TTC549 (cell line): Measurements from ENCODE around the gene PTPRS.
"Not testable (repeated sequence)": the region's sequence is repeated elsewhere in the genome, so short reads cannot be mapped to it uniquely, and the experiment has no call there.

Experiments
- FAIRE-seq: peaks from 2 replicates; lab custom pipeline; 2012; peaks lifted over from hg19 to GRCh38; lab: Jason Lieb, UNC

Gene PTPRS

DNA sequence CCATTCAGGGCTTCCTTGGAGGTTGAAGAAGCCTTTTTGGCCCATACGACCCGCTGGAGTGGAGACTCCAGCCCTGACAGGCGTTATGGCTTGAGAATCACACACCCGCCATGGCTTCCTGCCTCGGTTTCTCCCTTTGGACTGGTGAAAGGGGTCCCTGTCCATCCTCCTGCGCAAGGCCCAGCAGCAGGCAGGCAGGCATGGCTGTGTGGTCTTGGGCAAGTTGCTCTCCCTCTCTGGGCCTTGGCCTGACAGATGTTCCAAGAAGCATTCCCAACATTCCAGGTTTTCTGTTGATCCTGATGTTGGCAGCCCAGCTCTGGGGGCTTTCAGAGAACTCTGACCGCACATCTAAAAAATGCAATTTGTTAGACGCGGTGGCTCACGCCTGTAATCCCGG lies 8.1 kb downstream of the PTPRS start:
- FAIRE-seq, result no peak

DNA sequence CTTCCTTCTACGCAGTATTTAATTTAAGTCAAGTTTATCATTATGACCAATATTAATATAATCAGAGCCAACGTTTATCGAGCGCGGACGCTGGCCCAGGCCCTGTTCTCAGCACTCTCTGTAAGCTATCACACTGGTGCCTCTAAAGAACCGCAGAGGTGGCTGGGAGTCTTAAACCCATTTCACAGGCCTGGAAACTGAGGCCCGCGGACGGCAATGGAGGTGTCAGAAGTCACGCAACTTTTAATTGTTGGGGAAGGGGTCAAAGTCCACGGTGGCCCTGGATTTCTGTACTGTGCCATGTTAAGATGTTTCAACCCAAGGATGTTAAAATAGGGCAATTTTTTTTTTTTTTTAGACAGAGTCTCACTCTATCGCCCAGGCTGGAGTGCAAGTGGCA lies 8.8 kb downstream of the PTPRS start:
- no peak for FAIRE-seq

DNA sequence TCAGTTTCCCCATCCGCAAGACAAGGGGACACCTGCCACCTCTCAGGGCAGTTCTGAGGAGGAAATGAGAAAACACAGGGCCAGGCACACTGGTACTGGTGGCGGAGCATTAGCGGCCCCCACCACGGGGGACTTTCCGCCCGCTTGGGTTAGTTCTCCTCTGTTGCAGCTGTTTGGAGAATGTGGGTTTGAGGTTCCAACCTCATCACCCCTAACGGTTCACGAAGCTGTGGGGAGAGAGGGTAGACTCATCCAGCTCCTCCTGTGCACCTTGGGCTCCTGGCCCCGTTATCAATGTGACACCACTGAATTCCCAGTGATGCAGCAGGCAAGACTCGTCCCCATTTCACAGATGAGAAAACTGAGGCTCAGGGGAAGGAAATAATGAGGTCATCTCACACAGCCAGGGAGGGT lies 10.3 kb downstream of the PTPRS start:
- FAIRE-seq, result no peak

DNA sequence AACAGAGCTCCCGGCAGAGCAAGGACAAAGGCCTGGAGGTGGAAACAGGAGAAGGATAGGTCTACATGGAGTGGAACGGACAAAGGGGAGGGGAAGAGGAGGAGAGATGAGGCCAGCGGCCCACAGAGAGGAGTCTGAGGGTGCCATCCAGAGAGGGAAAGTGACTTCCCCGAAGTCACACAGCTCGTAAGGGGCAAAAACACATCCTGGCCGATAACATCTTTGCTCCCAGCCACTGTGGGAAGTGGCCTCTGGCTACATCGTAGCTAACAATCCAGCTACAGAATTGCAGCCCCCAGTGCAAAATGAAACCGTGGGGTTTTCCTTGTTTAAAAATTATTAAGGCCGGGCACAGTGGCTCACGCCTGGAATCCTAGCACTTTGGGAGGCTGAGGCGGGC lies 11.5 kb downstream of the PTPRS start:
- no peak for FAIRE-seq

DNA sequence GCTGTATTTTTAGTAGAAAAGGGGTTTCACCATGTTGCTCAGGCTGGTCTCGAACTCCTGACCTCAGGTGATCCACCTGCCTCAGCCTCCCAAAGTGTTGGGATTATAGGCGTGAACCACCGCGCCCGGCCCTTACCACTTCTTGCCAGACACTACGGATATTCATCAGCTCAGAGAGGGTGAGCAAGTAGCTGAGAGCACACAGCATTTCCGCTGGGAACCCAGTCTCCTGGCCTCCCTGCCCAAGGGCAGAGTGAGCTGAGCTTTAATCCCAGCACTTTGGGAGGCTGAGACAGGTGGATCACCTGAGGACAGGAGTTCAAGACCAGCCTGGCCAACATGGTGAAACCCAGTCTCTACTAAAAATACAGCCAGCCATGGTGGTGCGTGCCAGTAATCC lies 12.2 kb downstream of the PTPRS start:
- not testable (repeated sequence) for FAIRE-seq

DNA sequence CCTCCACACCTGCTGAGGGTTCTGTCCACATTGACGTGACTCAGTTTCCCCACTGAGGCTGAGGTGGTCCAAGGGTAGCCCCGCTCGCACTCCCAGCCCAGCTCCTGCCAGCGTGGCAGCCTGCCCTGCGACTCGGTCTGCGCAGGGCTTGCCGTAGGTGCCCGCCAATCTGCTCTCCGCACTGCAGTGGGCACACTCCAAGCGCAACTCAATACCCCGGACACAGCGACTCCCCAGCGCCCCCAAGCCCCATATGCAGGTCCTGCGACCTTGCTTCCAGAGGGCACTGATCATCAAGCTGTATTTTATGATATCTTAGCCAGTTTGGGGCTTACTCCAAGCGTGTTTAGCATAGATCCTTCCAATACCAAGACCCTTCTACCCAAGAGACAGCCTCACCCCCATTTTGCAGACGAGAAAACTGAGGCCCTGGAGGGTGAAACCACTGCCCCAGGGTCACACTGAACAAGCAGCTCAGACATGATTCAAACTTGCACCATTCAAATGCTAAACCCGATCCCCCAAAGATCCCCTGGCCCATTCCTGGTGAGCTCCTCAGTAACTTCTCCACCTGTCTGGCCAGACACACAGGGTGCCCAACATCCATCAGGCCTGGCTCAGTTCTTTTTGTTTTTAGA lies 13.5 kb downstream of the PTPRS start:
- no peak for FAIRE-seq

DNA sequence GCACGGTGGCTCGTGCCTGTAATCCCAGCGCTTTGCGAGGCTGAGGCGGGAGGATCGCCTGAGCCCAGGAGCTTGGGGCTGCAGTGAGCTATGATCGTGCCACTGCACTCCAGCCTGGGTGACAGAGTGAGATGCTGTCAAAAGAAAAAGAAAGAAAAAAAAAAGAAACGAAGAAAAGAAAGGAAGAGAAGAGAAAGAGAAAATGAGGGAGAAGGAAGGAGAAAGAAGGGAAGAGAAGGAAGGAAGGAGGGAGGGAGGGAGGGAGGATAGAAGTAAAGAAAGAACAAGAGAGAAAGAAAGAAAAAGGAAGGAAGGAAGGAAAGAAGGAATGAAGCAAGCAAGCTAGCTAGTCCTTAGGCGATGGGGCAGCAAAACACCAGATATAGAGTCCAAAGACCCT lies 14.1 kb downstream of the PTPRS start:
- no peak for FAIRE-seq

DNA sequence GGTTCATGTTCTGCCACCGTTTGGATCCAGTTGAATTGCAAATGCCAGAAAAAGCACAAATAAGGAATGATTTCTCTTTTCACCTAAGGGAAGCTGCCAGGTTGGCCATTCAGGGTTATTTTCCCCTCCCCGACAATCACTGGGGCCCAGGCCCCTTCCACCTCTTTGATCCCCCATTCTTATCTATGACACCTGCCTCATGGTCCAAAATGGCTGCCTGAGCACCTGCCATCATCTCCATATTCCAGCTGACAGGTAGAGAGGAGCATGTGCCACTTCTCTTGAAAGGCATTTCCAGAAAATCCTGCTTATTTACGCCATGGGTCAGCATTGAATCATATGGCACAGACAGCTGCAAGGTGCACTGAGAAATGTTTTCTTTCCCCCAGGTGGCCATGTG lies 15.7 kb downstream of the PTPRS start:
- no peak for FAIRE-seq

DNA sequence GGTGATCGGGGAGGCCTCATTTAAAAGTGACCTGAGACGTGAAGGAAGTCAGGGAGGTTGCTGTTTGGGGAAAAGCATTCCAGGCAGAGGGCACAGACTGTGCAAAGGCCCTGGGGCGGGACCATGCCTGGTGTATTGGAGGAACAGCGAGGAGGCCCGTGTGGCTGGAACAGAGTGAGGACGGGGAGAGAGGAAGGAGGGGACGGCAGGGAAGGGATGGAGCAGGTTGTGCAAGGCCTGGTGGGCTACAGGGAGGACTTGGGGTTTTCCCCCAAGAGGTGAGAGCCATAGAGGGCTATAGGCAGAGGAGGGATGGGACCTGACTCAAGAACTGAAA lies 17.2 kb downstream of the PTPRS start:
- no peak for FAIRE-seq

DNA sequence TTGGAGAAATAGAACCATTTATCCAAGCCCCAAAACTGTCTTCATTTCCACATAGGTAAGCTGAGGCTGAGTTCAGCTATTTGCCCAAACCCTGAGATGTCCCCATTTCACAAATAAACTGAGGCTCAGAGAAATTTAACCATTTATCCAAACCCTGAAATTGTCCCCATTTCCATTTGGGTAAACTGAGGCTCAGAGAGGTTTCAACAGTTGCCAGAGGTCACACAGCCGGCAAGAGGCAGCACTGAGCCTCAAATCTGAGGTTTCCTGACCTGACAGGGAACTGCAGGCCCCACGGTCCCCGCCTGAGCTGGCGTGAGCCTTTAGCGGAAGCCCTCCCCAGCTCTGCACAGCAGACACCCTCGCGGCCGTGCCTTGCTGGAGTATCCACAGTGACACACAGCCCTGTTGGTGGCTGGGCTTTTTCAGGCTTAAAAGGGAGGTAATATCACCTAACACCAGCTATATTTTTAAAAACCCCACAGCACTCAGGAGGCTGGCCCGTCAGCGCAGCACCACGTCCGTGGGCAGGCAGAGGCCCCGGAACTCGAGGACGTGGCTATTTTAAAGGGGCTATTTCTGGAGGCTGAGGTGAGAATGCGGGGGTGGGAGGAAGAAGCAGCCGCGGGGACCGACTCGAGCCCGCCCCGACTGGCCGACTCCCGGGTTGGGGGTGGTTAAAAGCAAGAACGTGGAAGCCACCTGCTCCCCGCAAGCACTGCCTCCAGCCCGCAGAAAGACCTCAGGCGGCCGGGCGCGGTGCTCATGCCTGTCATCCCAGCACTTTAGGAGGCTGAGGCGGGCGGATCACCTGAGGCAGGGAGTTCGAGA lies 18.5 kb downstream of the PTPRS start:
- no peak for FAIRE-seq

DNA sequence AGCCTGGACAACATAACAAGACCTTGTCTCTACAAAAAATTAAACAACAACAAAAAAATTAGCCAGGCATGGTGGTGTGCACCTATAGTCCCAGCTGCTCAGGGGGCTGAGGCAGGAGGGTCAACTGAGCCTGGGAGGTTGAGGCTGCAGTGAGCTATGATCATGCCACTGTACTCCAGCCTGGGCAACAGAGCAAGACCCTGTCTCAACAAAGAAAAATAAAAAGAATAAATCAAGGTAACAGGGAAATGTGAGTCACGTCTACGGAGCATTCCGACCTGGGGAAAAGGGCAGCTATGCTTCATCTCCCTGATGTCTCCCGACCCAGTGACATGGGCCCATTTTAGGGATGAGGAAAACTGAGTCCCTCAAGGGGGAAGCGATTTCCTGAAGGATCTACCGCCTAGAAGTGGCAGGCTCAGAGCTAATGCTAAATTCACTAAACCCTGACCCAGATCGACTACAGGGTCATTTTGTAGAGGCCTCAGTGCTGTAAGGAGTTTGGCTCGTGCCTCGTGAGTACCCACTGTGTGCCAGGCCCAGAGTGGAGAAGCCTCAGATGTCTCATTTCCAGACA lies 19.5 kb downstream of the PTPRS start:
- no peak for FAIRE-seq

DNA sequence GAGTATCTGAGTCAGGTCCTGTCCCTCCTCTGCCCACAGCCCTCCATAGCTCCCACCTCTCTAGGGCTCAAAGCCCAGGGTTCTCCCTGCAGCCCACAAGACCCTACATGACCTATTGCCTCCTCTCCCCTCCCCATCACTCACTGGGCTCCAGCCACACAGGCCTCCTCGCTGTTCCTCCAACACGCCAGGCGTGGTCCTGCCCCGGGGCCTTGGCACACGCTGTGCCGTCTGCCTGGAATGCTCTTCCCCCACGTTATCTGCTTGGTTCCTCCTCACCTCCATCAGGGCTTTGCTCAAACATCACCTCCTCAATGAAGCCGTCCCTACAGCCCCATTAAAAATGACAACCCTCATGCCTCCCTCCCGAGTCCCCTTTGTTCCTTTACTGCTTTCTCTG lies 21.1 kb downstream of the PTPRS start:
- FAIRE-seq, result no peak

DNA sequence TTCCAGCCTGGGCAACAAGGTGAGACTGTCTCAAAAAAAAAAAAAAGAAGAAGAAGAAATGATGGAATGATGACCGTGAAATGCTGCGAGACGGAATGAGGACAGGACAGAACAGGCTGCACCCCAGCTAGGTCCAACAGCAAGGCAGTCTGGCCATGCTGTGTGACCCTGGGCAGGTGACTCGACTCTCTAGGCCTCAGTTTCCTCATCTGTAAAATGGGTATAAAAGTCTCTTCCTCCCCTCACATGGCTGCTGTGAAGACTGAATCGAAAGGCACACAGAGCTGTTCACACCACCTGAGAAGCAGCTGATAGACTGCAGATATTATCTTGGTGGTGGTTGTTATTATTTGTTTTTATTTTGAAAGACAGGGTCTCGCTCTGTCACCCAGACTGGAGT lies 22.3 kb downstream of the PTPRS start:
- FAIRE-seq, result no peak

DNA sequence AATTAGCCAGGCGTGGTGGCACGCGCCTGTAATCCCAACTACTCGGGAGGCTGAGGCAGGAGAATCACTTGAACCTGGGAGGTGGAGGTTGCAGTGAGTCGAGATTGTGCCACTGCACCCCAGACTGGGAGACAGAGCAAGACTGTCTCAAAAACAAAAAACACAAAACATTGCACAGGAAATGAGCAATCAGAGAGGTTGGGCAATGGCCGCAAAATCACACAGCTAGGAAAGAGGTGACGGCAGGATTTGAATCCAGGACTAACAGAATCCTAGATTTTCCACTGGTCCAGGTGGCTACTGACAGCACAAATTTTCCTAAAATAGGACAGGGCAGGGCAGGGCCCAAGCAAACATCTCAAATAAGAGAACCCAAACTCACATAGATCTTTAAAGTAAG lies 23.3 kb downstream of the PTPRS start:
- FAIRE-seq, result no peak

DNA sequence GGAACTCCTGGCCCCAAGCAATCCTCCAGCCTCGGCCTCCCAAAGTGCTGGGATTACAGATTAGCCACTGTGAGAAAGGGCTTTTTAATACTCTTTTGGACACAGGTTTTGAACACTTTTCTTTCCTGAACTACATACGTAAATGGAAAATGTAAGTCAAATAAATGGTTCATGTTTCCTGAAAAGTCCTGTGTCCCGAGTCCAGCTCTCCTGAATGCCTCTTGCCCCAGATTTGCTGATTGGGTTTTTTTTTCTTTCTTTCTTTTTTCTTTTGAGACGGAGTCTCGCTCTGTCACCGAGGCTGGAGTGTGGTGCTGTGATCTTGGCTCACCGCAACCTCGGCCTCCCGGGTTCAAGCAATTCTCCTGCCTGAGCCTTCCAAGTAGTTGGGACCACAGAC lies 24.5 kb downstream of the PTPRS start:
- no peak for FAIRE-seq

DNA sequence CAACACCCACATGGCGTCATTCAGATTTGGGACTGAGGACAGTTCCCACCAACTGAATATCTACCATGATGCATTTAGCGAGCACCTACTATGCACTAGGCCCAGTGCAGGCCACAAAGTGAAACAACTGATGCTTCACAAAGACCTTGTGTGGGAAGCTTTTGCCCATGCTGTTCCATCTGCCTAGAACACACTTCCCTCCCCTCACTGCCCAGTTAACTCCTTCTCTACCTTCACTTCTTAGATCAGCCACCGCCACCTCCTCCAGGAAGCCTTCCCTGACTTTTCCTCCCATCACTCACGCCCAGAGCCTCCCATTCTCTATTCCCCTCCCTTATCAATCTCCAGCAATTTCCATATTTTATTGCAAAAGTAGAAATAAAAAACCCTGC lies 25.7 kb downstream of the PTPRS start:
- no peak for FAIRE-seq

DNA sequence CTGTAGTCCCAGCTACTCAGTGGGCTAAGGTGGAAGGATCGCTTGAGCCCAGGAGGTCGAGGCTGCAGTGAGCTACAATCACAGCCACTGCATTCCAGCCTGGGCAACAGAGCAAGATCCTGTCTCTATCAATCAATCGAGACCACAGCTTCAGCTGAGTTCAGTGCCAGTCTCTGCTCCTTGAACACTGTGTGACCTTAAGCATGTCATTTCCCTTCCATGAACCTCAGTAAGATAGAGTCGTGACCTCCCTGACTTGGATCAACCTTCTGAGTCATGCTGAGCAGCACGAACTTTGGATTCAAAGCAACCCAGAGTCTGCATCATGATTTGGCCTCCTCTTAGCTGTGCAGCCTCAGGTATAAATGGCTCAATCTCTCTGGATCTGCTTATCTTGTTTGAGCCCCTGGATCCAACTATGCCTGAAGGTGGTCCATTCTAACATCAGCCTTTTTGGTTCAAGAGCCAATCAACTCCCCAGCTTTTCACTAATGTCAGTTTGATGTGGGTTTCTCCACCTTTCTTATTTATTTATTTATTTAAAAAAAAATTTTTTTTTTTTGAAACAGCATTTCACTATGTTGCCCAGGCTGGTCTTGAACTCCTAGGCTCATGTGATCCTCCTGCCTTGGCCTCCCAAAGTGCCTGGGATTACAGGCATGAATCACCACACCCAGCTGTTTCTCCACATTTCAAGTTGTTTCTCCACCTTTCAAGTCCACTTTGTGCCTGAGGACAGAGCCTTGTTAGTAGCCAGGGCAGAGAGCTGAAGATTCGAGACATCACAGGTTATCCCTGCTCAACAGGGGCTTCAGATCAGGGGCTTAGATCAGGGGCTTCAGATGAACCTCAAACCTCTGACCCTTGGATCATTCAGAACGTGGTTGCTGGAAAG lies 26.4 kb downstream of the PTPRS start:
- FAIRE-seq, result no peak

DNA sequence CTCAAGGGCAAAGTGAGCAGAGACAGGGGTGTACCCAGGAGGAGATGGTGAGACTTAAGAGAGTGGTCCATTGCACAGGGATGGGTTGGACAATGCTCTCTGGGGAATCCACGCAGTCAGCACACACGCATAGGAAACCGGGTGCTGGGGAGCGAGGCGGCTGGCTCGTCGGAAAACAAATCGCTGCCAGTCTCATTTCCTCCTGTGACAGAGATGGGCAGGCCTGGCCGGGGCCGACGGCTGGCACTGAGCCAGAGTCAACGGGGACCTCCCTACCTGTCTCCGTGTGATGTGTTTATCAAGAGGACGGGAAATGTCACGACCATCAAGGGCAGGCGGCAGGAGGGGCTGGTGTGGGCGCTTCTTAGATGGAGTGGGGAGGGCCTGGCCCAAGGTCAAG lies 27.3 kb downstream of the PTPRS start:
- no peak for FAIRE-seq

DNA sequence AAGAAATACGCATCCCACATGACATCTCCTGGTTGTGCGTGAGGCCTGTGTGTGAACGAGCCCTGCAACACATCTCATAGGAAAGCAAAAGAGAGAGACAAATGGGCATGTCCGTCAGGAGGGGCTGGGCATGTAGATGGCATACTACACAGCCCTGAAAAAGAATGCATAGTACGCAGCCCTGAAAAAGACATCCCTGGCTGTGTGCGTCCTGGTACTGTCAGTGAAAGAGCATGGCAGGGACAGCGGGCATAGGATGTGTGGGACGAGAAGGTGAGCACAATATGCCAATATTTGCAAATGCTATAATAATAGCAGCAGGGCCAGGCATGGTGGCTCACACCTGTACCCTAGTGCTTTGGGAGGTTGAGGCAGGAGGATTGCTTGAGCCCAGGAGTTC lies 28.6 kb downstream of the PTPRS start:
- FAIRE-seq, result no peak

DNA sequence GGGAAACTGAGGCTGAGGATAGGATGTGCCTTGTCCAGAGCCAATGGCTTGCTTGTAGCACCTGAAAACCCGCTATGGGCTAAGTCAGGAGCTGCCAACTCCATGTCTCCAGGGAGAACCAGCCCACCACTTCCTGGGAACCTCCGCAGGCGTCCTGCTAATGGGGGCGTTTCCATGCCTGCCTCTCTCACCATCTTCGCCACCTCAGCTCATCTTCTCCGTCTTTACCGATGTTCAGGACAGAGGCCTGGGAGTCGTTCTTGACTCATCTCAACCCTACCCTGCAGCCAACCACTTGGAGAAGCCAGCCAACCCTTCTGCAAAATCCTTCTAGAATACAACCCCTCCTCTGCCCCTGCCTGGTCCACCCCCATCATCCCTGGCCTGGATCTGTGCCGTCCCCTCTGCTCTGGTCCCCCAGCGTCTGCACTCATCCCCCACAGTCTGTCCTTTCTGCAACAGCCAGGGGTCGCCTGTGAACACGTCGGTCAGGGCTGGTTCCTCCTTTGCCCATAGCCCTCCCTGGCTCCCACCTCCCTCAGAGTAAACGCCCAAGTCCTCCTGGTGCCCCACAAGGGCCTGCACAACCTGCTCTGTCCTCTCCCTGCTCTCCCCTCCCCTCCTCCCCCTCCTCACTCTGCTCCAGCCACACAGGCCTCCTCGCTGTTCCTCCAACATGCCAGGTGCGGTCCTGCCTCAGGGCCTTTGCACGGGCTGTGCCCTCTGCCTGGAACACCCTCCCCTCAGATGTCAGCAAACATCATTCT lies 31.0 kb downstream of the PTPRS start:
- no peak for FAIRE-seq

DNA sequence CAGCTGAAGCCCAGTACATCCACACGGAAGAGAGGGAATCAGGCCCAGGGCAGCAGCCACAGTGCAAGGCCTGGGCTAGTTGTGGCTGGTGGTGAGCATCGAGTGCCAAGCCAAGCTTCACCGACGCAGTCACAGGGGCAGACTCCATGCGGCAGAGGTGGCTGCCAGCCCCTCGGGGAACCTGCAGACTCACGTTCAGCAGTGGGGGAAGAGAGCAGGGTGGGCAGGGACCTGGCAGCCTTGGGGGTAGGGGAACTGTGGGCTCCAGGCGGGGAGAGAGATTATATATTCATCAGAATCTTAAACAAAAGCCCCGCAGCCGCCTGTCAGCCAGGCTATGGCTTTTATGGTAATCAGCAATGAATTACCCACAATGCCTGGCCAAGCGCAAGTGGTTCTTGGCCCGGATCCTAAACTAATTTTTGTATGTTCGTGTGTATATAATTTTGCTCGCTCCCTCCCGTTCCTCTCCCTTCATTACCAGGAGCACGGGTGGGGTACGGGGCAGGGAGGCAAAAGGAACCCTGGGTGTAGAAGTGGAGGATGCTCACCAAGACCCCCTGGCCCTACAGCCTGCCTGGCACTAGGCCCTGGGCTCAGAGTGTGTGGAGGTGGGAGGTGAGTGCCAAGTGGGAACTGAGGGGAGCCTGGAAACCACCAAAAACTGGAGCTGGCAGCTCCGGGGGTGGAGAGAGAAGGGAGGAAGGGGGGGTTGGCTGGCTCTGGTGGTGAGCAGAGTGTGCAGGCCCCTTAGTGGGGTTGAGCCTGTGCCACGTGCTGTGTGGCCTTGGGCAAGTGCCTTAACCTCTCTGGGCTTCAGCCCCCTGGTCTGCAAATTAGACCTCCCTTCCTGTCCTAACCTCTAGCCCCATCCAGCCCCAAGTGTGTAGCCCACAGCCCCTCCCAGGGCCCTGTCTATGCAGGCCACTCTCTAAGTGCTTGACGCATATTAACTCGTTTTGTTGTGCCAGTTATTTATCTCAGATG lies 31.9 kb downstream of the PTPRS start:
- no peak for FAIRE-seq
